Measurements from ENCODE around the gene HTT. TPM values are rescaled to one million over a fixed set of nuclear protein-coding genes. Genes with fewer than 3 reads are reported as not detected.

Gene HTT
- total and polyA plus RNA-seq, 9 donors = 16.5 to 29.6 (median 22.2) TPM

DNA sequence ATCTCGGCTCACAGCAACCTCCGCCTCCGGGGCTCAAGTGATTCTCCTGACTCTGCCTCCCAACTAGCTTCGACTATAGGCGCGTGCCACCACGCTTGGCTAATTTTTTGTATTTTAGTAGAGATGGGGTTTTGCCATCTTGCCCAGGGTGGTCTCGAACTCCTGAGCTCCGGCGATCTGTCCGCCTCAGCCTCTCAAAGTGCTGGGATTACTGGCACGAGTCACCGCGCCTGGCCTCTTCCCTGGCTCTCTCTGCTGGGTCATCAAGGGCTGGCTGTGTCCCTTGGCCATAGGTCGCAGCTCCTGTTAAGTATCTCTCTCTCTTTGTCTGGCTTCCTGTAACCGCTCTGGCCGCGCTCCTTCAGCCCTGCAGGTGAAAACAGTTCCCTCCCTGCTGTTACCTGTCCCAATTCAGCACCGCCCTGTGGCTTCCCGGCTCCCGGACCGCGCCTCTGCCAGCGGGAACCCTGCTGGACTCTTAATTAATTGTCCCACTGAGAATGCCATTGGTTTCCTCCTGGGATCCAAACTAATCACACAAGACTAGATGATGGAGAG, 217.0 kb downstream of the HTT start:
- DNase-seq = peak; percentile 48
- peaks cover 55% of the 10 kb centered on the region for H3K4me1 ChIP-seq (ENCODE audit: control insufficient read depth, insufficient read depth, low read length)
- 51% methylated on average over 14 of the region's 24 CpGs for WGBS (ENCODE audit: insufficient coverage)
- H3K27me3 ChIP-seq (ENCODE audit: control insufficient read depth, insufficient read depth, low read length) = peaks cover 15% of the 10 kb centered on the region
- peak overlapping the region; percentile 97 for H3K27ac ChIP-seq (ENCODE audit: low read length)
- H3K4me3 ChIP-seq (ENCODE audit: low read length) = peak overlapping the region; percentile 96
- no peaks in the 10 kb centered on the region for H3K9me3 ChIP-seq (replicated peaks; ENCODE audit: control insufficient read depth, low read depth, low read length)
- peaks cover 2% of the 10 kb centered on the region for H3K36me3 ChIP-seq (ENCODE audit: control insufficient read depth, insufficient read depth, low read length)

DNA sequence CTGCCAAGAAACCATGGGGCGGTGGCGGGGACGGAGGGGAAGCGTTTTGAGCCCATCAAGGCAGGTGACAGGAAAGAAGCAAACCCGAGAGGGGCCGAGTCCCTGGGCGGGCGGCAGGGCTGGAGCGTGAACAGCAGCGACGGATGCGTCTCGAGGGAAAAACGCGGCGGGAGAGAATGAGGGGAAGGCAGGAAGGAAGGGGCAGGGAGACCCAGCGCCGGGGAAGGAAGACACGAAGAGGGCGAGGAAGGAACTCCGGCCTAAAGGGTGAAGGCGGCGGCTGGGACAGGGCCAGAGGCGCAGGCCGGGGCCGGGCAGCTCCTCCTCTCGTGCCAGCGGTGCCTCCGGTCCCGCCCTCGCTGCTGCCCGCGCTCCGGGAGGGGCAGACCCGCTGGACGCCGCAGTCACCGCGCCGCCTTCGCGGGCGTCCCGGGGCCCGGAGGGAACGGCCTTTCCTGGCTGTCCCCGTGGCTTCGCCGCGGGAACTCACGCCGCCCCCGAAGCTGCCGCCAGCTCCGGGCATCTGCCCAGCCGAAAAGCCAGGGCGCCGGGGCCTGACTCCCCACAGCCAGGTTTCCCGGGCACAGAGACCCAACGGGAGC, 217.6 kb downstream of the HTT start:
- under 1% methylated on average over 59 of the region's 60 CpGs for WGBS (ENCODE audit: insufficient coverage)
- DNase-seq = peak; percentile 62
- peak overlapping the region; percentile 97 for H3K27ac ChIP-seq (ENCODE audit: low read length)
- H3K4me1 ChIP-seq (ENCODE audit: control insufficient read depth, insufficient read depth, low read length) = peaks cover 49% of the 10 kb centered on the region
- peaks cover 2% of the 10 kb centered on the region for H3K36me3 ChIP-seq (ENCODE audit: control insufficient read depth, insufficient read depth, low read length)
- H3K4me3 ChIP-seq (ENCODE audit: low read length) = peak overlapping the region; percentile 96
- H3K27me3 ChIP-seq (ENCODE audit: control insufficient read depth, insufficient read depth, low read length) = peaks cover 9% of the 10 kb centered on the region
- H3K9me3 ChIP-seq (replicated peaks; ENCODE audit: control insufficient read depth, low read depth, low read length) = no peaks in the 10 kb centered on the region

DNA sequence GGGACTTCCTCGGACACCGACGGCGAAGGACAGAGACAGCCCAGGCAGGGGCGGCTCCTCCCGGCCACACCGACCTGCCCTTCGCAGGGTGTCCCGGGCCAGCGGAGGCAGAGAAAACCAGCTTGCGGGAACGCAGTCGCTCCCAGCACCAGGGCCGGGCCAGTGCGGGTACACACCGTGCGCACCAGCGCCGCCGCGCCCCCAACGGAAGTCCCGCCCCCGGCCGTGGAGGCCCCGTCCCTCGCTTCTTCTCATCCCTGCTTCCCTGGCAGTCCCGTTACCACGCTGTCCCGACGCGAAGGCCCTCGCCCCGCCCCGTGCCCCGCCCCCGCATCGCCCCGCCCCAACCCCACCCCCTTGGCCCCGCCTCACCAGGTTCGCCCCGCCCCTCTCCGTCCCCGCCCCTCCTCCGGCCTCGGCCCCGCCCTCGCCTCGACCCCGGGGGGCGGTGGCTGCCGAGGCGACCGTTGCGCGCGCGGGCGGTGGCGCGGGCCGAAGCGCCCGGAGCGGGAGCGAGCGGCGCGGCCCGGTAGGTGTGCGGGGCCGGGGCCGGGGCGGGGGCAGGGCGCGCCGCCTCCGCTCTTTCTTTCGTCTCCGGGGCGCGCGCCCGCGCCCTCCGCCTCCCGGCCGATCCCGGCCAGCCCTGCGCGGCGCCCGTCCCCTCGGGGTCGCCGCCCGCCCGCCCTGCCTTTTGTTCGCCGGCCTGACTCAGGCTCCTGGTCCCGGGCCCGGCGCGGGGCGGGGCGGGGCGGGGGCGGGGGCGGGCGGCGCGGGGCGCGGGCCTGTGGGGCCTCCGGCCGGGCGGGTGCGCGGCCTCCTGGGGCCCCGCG, 218.3 kb downstream of the HTT start, which contains the start of gene RGS12:
RGS12 (plus strand) TSS at position 451 of the 830 bp plus-strand sequence. CDS start 23,150 bp downstream, outside the sequence.
- peaks cover 42% of the 10 kb centered on the region for H3K4me1 ChIP-seq (ENCODE audit: control insufficient read depth, insufficient read depth, low read length)
- WGBS (ENCODE audit: insufficient coverage) = 0% methylated on average over 86 of the region's 121 CpGs
- peaks cover 7% of the 10 kb centered on the region for H3K27me3 ChIP-seq (ENCODE audit: control insufficient read depth, insufficient read depth, low read length)
- H3K9me3 ChIP-seq (replicated peaks; ENCODE audit: control insufficient read depth, low read depth, low read length) = no peaks in the 10 kb centered on the region
- peak within 1 kb of the TSS; percentile 97 for H3K27ac ChIP-seq (ENCODE audit: low read length)
- DNase-seq = peak; percentile 97
- H3K36me3 ChIP-seq (ENCODE audit: control insufficient read depth, insufficient read depth, low read length) = peaks cover 2% of the 10 kb centered on the region
- H3K4me3 ChIP-seq (ENCODE audit: low read length) = peak within 1 kb of the TSS; percentile 96

Other genes starting within 250 kb of the HTT start
- 177 TPM for gene ADD1, start 230.8 kb upstream of the HTT start, total RNA-seq
- gene ADD1, start 230.8 kb upstream of the HTT start, polyA plus RNA-seq (ENCODE audit: insufficient read depth in 1 of 8, insufficient read length in 8 of 8, low replicate concordance in 1 of 8) = 100 to 1,000 TPM; 165 to 216 (median 176) TPM
- 12.1 TPM for gene NOP14, start 111.3 kb upstream of the HTT start, total RNA-seq
- 10 to 100 TPM; 23.0 to 27.6 (median 25.3) TPM for gene NOP14, start 111.3 kb upstream of the HTT start, polyA plus RNA-seq (ENCODE audit: insufficient read depth in 1 of 8, insufficient read length in 8 of 8, low replicate concordance in 1 of 8)
- 8.4 TPM for gene GRK4, start 111.1 kb upstream of the HTT start, total RNA-seq
- 10 to 100 TPM in 4 of 8 donors, 1 to 10 TPM in 4; 6.7 to 16.1 (median 9.4) TPM for gene GRK4, start 111.1 kb upstream of the HTT start, polyA plus RNA-seq (ENCODE audit: insufficient read depth in 1 of 8, insufficient read length in 8 of 8, low replicate concordance in 1 of 8)
- not detected for gene HTT-AS, start 143 bp upstream of the HTT start, total RNA-seq
- gene HTT-AS, start 143 bp upstream of the HTT start, polyA plus RNA-seq (ENCODE audit: insufficient read depth in 1 of 8, insufficient read length in 8 of 8, low replicate concordance in 1 of 8) = under 1 TPM in 1 of 8 donors, not detected in 7; 0.30 TPM
- 0.89 TPM for gene MSANTD1, start 174.5 kb downstream of the HTT start, total RNA-seq
- under 1 TPM; 0.25 to 0.88 (median 0.66) TPM for gene MSANTD1, start 174.5 kb downstream of the HTT start, polyA plus RNA-seq (ENCODE audit: insufficient read depth in 1 of 8, insufficient read length in 8 of 8, low replicate concordance in 1 of 8)
- 25.2 TPM for gene RGS12, start 218.3 kb downstream of the HTT start, total RNA-seq
- gene RGS12, start 218.3 kb downstream of the HTT start, polyA plus RNA-seq (ENCODE audit: insufficient read depth in 1 of 8, insufficient read length in 8 of 8, low replicate concordance in 1 of 8) = 10 to 100 TPM; 26.8 to 49.2 (median 35.3) TPM